OCI-M2 (cell line): Measurements from ENCODE around the gene TTYH3.
"Not testable (repeated sequence)": the region's sequence is repeated elsewhere in the genome, so short reads cannot be mapped to it uniquely, and the experiment has no call there.

ENCODE experiments used
- DNase-seq: peaks from one replicate; lab custom pipeline; 2025; ENCODE audit not compliant: unreplicated experiment; lab: John Stamatoyannopoulos, UW

Gene TTYH3

DNA sequence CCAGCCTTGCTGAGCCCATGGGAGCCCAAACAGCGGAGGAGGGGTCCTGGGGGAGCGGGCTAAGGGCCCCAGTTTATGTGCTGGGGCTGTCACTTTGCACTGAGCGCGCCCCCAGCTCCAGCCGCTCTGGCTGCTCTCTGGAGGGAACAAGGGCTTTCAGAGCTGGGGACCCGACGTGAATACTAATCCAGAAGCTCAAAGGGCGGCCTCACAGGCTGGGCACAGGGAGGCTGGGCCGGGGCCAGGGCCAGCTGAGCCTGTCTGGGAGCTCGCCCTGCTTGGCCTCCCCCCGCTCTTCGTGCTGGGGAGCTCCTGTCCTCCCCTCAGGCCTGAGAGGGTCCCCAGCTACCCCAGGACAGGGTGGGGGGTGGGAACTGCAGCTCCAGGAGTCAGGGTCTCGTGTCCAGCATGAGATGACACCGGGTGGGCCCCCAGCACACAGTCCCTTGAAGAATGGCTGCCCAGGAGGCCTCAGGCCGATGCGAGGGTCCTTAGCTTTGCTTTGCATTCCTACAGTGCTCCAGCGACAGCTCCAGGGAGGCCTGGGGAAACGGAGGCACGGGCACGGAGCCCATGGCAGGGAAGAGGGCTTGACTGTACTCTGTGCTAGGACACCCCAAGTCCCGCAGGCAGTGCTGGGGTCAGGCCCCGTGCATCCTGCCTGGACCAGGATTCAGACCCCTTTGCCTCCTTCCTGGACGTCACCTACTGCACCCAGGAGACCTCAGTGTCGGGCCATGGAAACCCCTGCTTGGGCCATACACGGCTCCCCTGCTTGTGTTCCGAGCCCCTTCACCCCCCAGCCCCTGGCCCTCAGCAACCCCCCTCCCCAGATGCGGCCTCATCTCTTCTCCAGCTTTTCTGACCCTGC is 50.4 kb downstream of the TTYH3 start:
- no peak for DNase-seq

DNA sequence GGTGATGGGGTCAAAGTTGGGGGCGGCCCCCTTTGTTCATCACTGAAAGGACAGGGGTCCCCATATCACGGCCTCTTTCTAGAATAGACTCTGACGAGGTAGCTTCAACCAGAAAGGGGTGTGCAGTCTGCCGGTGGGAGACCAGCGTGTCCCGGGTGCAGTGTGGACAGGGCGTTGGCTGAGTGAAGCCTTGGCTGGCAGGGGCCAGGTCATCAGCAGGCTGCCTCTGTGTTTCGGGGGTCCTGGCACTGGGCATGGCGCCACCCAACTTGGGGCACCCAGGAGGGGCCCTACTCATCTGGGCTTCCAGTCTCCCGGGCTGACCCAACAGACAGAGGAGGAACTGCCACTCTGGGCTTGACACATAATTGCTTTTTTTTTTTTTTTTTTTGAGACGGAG is 52.7 kb downstream of the TTYH3 start:
- DNase-seq = no peak

DNA sequence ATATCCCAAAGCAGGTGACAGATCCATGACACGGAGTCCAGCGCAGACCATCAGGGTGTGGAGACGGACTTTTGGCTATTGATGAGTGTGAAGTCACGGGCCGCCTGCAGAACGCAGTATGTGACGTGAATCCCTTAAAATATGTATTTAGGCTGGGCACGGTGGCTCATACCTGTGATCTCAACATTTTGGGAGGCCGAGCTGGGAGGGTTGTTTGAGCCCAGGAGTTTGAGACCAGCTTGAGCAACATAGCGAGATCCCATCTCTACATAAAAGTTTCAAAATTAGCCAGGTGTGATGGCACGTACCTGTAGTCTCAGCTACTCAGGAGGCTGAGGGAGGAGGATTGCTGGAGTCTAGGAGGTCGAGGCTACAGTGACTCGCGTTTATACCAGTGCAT is 54.3 kb downstream of the TTYH3 start:
- DNase-seq = no peak

DNA sequence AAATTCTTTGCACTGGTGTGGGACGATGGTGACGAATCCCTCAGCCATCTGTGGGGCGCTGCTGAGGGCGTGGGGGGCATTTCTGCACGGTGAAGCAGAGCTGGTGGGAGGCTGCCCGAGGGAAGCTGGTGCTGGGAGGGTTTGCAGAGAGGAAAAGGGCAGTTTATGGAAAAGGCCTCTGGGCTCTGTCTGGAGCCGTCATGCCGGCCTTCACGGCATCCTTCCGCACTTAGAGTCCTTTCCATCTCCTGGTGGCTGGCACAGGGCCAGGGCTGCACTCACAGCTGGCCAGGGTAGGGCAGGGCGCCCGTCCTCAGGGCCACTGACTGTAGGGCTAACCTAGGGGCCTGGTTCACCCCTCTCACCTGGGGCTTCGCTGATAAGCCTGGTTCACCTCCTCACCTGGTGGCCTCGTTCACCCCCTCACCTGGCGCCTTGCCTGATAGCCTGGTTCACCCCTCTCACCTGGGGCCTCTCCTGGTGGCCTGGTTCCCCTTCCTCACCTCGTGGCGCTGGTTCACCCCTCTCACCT is 55.6 kb downstream of the TTYH3 start:
- no peak for DNase-seq

DNA sequence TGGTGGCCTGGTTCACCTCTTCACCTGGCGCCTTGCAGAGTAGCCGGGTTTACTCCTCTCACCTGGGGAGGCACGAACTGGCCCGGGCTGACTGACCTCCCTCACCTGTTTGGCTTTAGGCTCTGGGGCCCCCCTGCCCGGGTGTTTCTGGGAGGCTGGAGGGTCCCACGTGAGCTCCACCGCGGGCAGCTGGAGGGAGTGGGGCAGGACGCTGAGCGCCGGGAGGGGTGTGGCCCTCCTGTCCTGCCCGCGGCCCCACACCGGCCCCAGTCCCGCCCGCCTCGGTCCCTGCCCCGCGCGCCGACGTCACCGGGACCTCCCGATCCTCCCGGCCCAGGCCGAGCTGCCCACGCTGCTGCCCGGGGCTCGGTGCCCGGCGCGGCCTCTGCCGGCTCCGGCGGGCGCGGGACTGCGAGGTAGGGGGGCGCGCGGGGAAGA is 56.1 kb downstream of the TTYH3 start, which contains the start of gene AMZ1:
Gene AMZ1, plus strand, starts transcription at position 322 of the 438 bp plus-strand sequence. CDS start 12,250 bp downstream, outside the sequence.
- no peak for DNase-seq

DNA sequence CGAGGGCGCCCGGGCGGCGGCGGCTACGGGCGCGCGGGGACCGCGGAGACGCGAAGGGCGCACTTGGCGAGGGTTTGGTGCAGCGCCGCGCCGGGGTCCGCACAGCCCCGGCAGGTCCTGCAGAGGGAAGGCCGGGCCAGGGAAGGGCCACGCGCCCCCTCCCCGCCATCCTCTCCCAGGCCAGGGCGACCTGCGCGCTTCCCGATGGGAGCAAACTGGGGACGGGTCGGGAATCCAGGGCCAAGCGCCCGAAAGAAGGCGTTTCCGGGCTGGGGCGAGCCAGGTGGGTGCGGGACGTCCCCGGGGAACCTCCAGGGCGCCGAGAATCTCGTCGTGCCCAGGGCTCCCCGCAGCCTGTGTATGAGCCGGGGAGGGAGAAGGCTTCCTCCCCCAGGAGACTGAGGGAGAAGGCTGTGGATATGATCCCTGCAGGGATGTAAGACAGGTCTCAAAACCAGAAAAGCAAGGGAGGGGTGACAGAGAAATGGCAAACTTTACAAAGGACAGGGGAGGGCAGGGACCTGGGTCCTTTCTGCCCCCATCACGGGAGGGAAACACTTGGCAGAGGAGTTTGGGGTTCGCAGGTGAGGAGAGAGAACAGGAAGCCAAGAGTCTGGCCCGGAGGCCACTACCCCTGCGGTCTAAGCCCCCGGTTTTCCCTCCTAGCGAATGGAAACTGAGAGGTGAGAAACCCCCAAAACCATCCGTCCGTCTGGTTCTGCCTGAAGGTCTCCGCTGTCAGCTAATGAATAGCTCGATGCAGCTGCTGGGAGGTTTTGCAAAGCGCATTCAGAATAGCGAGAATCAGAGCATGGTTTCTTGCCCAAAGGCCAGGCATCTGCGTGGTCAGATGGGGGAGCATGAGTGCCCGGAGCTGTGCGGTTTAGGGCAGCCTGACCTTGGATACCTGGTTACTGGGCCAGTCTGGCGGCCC is 56.9 kb downstream of the TTYH3 start:
- no peak for DNase-seq

DNA sequence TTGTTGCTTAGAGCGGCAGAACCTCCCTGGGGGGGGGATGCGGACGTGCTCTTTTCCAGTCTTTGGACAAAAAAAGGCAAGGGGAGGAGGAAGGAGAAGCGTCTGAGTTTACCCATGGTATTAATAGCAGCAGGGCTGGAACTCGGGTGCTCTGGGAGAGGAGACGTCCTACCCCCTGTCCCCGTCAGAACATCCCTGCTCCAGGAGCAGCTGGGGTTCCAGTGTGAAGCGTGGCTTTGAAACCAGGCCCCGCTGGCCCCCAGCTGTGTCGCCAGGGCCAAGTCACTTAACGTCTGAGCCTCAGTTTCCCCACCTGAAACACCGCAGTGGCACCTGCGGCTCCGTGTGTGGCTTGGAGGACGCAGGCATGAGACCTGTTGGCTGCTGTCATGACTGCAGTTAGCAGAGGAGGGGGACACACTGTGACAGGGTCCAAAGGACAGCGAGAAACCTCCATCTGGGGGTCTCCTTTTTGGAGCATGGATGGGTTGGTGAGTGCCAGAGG is 57.6 kb downstream of the TTYH3 start:
- no peak for DNase-seq

DNA sequence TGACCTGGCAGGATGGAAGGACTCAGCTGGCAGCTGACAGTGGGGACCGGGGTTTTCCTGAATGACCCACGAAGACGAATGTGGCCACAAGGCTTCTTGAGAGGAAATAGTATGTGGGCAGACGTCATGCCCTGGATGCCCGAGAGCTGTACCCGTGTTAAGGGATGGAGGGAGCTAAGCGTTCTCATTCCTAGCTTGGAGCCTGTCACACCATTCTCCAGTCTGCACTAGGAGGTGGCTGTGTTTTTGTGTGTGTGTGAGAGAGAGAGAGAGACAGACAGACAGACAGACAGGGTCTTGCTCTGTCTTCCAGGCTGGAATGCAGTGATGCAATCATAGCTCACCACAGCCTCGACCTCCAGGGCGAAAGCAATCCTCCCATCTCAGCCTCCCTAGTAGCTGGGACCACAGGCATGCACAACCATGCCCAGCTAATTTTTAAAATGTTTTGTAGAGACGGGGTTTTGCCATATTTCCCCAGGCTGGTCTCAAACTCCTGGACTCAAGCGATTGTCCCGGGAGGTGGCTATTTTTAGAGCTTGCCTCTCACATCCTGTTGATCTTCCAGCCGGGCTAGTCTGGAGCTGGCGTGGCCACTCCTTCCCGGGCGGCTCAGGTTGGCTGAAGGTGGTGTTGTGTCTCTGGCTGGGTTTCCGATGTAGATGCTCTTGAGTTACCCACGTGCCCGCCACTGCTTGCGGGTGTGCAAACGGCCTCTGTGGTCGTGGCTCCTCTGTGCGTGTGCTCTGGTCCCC is 58.3 kb downstream of the TTYH3 start:
- DNase-seq = no peak

DNA sequence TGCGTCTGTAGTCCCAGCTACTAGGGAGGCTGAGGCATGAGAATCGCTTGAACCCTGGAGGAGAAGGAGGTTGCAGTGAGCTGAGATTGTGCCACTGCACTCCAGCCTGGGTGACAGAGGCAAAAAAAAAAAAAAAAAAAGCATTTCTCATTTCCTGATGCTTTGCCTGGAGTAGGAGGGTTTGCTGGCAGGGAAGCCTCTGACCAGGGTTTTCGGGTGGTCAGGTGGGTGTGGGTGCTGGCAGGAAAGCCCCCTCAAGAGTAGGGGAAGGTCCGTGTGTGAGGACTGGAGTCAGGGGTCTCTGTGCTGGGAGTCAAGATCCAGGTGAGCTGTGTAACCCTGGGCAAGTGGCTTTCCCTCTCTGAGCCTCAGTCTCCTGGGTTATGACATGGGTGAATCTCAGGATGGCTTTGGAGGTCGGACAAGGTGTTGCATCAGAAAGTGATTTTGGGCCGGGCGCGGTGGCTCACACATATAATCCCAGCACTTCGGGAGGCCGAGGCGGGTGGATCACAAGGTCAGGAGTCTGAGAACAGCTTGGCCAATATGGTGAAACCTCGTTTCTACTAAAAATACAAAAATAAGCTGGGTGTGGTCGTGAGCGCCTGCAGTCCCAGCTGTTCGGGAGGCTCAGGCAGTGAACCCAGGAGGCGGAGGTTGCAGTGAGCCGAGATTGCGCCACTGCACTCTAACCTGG is 59.4 kb downstream of the TTYH3 start:
- DNase-seq = no peak

DNA sequence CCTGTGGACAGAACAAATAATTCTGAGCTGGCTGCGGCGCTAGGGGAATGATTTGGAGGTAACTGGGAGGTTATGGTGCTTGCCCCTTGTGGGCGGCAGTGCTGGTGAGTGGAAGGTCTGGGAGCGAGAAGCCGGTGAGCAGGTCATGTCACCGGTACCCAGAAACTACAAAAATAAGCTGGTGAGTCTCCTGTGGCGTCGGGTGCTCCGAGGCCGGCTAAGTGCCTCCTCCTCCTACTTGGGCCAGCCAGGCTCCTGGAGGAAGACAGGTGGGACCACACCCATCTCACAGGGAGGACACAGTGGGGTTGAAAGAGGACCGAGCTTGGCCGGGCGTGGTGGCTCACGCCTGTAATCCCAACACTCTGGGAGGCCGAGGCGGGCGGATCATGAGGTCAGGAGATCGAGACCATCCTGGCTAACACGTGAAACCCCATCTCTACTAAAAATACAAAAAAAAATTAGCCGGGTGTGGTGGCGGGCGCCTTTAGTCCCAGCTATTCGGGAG is 60.2 kb downstream of the TTYH3 start:
- not testable (repeated sequence) for DNase-seq

DNA sequence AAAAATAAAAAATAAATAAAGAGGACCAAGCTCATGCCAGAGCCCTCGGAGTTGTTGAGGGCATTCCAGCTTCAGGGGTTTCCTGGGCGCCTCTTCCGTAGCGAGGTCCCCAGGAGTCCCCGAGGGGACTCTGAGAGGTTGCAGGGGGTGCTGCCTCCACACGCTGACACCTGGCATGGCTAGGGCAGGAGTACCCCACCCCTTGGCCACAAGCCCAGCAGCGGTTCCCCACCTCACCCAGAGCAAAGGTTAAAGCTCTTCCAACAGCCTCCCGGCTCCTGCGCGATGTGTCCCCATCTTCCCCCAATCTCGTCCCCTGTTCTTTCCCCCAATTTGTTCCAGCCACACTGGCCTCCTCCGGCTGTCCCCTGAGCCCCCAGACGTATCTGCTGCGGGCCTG is 60.8 kb downstream of the TTYH3 start:
- no peak for DNase-seq

DNA sequence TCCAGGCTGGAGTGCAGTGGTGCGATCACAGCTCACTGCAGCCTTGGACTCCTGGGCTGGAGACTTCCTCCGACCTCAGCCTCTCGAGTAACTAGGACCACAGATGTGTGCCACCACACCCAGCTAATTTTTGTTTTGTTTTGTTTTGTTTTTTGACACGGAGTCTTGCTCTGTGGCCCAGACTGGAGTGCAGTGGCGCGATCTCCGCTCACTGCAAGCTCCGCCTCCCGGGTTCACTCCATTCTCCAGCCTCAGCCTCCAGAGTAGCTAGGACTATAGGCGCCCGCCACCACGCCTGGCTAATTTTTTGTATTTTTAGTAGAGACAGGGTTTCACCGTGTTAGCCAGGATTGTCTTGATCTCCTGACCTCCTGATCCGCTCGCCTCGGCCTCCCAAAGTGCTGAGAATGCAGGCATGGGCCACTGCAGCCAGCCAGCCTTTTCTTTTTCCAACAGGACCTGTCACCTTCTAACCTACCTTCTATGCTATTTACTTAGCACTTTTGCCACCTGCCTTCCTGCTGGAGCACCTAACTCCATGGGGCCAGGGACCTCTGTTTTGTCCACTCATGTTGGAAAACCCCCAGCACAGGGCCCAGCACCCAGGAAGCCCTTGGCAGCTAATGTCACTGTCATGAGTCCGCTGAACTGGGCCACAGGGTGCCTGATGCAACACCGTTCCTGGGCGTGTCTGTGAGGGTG is 61.8 kb downstream of the TTYH3 start:
- DNase-seq = not testable (repeated sequence)

DNA sequence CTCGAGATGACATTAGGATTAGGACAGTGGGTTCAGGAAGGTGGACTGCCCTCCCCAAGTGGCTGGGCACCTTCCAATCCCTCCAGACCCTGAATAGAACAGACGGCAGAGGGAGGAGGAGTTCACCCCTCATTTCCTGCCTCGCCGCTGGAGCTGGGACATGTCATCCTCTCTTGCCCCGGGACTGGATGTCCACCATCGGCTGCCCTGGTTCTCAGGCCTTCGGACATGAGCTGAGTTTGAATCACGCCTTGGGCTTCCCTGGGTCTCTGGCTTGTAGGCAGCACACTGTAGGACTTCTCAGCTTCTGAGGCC is 62.3 kb downstream of the TTYH3 start:
- DNase-seq = not testable (repeated sequence)

DNA sequence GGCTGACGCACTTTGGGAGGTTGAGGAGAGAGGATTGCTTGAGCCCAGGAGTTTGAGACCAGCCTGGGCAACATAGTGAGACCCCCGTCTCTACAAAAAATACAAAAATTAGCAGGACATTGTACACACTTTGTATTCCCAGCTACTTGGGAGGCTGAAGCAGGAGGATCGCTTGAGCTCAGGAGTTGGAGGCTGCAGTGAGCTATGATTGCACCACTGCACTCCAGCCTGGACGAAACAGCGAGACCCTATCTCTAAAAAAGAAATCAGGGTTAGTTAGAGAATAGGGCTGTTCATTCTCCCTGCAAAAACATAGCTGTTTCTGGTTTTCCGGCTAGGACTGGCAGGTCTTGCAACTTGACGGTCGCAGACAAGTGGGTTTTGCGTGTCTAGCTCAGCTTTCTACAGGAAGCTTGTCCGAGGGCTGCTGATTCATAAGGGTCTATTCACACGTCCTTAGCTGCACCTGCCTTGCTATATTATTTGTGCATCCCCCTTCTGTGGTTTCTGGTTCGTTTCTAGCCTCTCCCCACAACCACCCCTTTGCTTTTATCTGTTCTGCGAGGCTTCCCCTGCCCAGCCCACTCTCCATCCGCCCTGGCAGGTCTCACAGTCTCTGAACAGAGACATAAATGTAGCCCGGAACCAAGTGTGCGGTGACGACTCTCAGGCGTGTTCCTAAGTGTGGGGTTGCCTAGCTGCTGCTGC is 66.9 kb downstream of the TTYH3 start:
- no peak for DNase-seq

DNA sequence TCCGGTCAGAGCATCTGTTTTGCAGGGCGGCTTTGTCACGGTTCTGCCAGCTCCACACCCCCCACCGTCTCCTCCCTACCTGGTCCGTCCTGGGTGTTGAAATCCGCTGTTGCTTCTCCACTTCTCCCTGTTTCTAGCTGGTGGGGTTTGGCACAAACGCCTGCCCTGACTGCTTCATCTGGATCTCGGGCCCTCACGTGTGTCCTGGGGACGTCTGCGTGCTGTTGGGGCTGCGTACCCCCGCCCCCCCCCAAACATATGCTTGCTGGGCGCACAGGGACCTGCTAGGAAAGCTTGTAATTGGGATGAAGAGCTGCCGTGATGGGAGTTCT is 67.5 kb downstream of the TTYH3 start:
- DNase-seq = no peak

DNA sequence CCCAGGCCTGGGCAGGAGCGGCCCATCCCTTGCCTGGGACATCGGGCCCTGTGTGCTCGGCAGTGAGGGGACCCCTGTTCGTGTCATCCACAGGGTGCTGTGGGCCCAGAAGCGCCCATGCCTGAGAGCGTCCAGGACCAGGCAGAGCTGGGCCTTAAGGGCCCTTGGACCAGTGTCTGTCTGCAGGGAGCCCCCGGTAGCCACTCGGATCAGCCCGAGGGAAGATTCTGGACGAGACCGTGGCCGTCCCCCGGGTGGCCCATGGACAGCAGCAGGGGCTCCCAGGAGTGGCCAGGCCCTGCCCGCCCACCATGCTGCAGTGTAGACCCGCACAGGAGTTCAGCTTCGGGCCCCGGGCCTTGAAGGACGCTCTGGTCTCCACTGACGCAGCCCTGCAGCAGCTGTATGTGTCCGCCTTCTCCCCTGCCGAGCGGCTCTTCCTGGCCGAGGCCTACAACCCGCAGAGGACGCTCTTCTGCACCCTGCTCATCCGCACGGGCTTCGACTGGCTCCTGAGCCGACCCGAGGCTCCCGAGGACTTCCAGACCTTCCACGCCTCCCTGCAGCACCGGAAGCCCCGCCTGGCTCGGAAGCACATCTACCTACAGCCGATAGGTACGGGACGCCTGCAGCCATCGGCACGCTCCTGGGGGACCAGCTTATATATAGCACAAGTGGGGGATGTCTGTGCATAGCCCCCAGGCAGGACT is 68.5 kb downstream of the TTYH3 start:
- no peak for DNase-seq

DNA sequence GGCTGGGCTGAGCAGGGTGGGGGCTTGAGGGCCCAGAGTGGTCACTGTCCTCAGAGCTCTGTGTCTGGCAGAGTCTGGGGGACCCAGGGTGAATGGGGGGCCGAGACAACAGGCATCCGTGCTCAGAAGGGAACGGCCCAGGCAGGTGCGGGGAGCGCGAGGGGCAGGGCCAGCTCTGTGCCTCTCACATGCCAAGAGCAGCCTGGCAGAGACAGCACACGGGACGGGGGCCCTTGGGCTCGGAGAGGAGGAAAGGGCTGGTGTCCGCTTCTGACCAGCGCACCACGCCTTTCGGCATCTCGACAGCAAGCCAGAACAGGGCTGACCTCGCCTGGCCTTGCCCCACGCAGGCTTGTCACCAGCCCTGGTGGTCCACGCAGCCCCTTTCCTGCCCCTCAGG is 69.6 kb downstream of the TTYH3 start:
- DNase-seq = no peak
